ENCODE data around the gene OR6J1. TPM values are rescaled to one million over a fixed set of nuclear protein-coding genes. Genes with fewer than 3 reads are reported as not detected.

OR6J1 gene
- total and polyA plus RNA-seq, 9 of the 15 experiments (the other 6 are each of a cell fraction or from before 2014, with no cell fraction given), result not detected

DNA sequence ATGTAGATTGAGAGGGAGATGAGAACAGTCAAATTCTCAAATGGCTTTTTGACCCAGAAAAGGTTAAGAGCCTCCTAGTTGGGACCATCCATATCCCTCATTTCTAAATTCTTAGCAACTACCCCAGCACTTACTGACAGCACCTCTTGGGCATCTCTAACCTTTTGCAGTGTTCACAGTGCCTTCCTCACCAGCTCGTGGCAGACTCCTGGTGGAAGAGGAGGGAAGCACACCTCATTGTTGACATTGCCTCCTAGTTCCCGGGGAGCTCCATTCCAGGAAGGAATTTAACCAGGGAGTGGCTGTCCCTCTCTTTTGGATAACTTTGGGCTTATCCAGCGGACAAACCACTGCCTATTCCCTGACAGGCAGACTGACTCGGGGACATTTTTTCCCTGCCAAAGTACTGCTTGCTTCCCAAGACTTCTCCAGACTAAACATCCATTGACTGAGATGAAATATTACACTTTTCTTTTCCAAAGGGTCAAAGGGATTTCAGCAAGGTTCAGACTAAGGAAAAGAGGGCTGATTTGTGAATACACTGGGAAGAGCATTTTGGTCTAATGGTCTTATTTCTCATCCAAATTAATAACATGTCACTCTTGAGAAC is 9.0 kb upstream of the OR6J1 start:
- 0% methylated on average over 4 of the region's 4 CpGs for WGBS (ENCODE audit: insufficient coverage, low coverage, missing lambda C conversion rate)
- no peak overlapping the region for H3K4me2 ChIP-seq (ENCODE audit: insufficient read depth, low read length)
- peak overlapping the region; percentile 70 for H2AFZ ChIP-seq (ENCODE audit: low read depth, low read length)
- FAIRE-seq (peak; percentile 89), ATAC-seq (peak; percentile 87), DNase-seq (ENCODE audit: extremely low read depth in 1 of 4, low spot score in 3 of 4) (peak; percentile 47 to 68 (median 58))
- BruUV-seq (replicated peaks), result no TSS peak
- in situ Hi-C loops (cut with MboI), result loop anchor here (10.0 kb wide), 2 partner anchors 192 to 258 kb away; no protein-coding TSS in a partner anchor
- H3K27ac ChIP-seq (ENCODE audit: extremely low read depth, low read depth, low read length), result no peak overlapping the region
- no peaks in the 10 kb centered on the region for H3K79me2 ChIP-seq (ENCODE audit: control insufficient read depth, insufficient read depth, low read length)
- POLR2A ChIA-PET, result interaction anchor here (0.7 to 1.0 kb wide), 2 partner anchors 92 to 168 kb away, joined by 3 read pairs; no protein-coding TSS in a partner anchor
- no peaks in the 10 kb centered on the region for H3K9me1 ChIP-seq (ENCODE audit: control insufficient read depth, insufficient read depth, low read length)
- H3K27me3 ChIP-seq (ENCODE audit: control insufficient read depth in 2 of 2, insufficient read depth in 2 of 2, low read length in 2 of 2), result no peaks in the 10 kb centered on the region
- intact Hi-C loops (cut with micrococcal nuclease), result loop anchor here (1.0 to 10.0 kb wide), 3 partner anchors 83 to 268 kb away; no protein-coding TSS in a partner anchor
- H3K9me3 ChIP-seq (replicated peaks; ENCODE audit: control insufficient read depth, insufficient read depth, low read depth, low read length), result no peaks in the 10 kb centered on the region
- CTCF ChIA-PET (ENCODE audit: low intra/inter-chr PET ratio), result interaction anchor here (1.0 to 5.4 kb wide), 6 partner anchors 82 to 261 kb away, joined by 3 to 58 read pairs (median 5); no protein-coding TSS in a partner anchor
- no peaks in the 10 kb centered on the region; a peak in 1 of 5 replicates for H3K4me1 ChIP-seq (replicated peaks in 1 of 2; ENCODE audit: control insufficient read depth in 2 of 2, insufficient read depth in 2 of 2, low read length in 2 of 2)
- no peak overlapping the region for H3K4me3 ChIP-seq
- no peak overlapping the region for H3K9ac ChIP-seq (ENCODE audit: insufficient read depth in 1 of 2, low read depth in 2 of 2, low read length in 2 of 2)
- no peaks in the 10 kb centered on the region for H4K20me1 ChIP-seq (replicated peaks; ENCODE audit: control insufficient read depth, insufficient read depth, low read length)
- no peaks in the 10 kb centered on the region for H3K36me3 ChIP-seq (ENCODE audit: control insufficient read depth, insufficient read depth, low read length)
- TF ChIP-seq ASH1L (IDR thresholded peaks at IDR 0.05; ENCODE audit: borderline replicate concordance, low read depth, partially characterized antibody) (no peak), CTCF (IDR thresholded peaks at IDR 0.05 in 2 of 3, conservative IDR thresholded peaks at IDR 0.05 in 1 of 3; ENCODE audit: insufficient read depth in 2 of 3, low read depth in 1 of 3, low read length in 3 of 3) (peak; percentile 85 to 86 (median 86)), TEAD4 (IDR thresholded peaks at IDR 0.05; ENCODE audit: low read length) (0 out of 2 replicates have a peak, but pooled peaks have one; percentile 27), TEAD4 (CRISPR knock-in tag; IDR thresholded peaks at IDR 0.05; ENCODE audit: borderline replicate concordance) (no peak), SMAD3 (CRISPR knock-in tag; conservative IDR thresholded peaks at IDR 0.05) (no peak), BRCA1 (IDR thresholded peaks at IDR 0.05) (no peak), BRCA1 (CRISPR knock-in tag; IDR thresholded peaks at IDR 0.05) (no peak), CREM (IDR thresholded peaks at IDR 0.05; ENCODE audit: low read depth) (peak; percentile 49; the same call in 1 of the 2 replicates), DEAF1 (CRISPR knock-in tag; IDR thresholded peaks at IDR 0.05) (peak; percentile 54), NFXL1 (CRISPR knock-in tag; IDR thresholded peaks at IDR 0.05) (no peak), SMC3 (conservative IDR thresholded peaks at IDR 0.05; ENCODE audit: insufficient read depth, low read depth, low read length) (peak; percentile 85), EHMT2 (IDR thresholded peaks at IDR 0.05) (no peak), STAG1 (CRISPR knock-in tag; IDR thresholded peaks at IDR 0.05; ENCODE audit: borderline replicate concordance) (peak; percentile 73; the same call in 1 of the 2 replicates), ZNF121 (CRISPR knock-in tag; conservative IDR thresholded peaks at IDR 0.05) (no peak), HNRNPUL1 (IDR thresholded peaks at IDR 0.05; ENCODE audit: low read length) (no peak)
- TF ChIP-seq, protein P1, sequence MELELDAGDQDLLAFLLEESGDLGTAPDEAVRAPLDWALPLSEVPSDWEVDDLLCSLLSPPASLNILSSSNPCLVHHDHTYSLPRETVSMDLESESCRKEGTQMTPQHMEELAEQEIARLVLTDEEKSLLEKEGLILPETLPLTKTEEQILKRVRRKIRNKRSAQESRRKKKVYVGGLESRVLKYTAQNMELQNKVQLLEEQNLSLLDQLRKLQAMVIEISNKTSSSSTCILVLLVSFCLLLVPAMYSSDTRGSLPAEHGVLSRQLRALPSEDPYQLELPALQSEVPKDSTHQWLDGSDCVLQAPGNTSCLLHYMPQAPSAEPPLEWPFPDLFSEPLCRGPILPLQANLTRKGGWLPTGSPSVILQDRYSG (tag; conservative IDR thresholded peaks at IDR 0.05; ENCODE audit: low read depth), result no peak
- TF ChIP-seq, protein P2, sequence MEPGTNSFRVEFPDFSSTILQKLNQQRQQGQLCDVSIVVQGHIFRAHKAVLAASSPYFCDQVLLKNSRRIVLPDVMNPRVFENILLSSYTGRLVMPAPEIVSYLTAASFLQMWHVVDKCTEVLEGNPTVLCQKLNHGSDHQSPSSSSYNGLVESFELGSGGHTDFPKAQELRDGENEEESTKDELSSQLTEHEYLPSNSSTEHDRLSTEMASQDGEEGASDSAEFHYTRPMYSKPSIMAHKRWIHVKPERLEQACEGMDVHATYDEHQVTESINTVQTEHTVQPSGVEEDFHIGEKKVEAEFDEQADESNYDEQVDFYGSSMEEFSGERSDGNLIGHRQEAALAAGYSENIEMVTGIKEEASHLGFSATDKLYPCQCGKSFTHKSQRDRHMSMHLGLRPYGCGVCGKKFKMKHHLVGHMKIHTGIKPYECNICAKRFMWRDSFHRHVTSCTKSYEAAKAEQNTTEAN (CRISPR knock-in tag; IDR thresholded peaks at IDR 0.05), result no peak
